HG03175 (cell line): ENCODE measurements around the gene SNAPC5.
"Not testable (repeated sequence)": the region's sequence is repeated elsewhere in the genome, so short reads cannot be mapped to it uniquely, and the experiment has no call there.

Experiments used
- ATAC-seq: cut with Tn5 transposase; IDR thresholded peaks from one replicate; pipeline ENCODE4 v1.9.1; 2021; ENCODE audit warnings: mild to moderate bottlenecking, moderate library complexity; ENCODE audit not compliant: unreplicated experiment

SNAPC5 gene

DNA sequence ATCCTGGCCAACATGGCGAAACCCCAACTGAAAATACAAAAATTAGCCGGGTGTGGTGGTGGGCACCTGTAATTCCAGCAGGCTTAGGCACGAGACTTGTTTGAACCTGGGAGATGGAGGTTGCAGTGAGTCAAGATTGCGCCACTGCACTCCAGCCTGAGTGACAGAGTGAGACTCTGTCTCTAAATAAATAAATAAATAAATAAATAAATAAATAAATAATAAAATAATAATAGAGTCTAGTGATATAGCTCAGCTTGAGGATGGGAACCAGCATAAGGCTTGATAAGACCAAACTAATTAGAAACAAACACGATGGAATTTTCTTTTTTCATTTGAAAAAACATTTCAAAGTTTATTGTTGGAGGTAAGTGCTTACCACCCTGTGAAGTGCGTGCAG lies 36.3 kb downstream of the SNAPC5 start:
- ATAC-seq = not testable (repeated sequence)

DNA sequence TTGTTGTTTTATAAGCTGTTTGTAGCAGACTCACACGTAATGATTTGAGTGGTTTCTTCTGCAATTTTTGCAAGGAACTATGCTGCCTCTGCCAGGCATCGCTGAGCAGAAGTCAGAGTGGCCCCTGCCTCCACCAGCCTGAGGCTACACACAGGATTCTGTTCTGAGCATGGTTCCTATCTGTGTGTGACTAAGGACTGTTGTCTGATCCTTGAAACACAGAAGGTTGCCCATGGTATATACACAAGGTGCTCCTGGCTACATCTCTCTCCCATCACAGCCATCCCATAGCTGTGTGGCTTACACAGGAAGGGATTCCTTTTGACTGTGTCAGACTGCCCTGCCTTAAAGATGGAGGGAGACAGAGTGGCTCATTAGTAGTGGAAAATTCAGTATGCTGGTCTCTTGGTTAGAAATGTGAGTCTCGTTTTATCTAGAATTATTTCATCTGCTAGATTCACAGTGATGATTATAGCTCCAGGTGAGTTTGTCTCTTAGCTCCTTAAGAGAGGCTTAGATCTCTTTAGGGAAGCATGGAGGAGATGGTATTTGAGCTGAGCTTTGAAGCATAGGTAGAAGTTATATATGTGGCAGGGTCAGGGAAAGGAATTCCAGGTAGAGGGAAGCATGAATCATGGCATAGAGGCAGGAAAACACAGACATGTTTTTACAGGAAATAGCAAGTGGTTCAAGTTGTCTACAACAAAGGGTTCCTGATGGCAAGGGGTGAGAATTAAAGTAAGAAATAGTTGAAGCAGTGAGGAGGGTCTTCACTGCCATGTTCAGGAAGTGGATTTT lies 37.5 kb downstream of the SNAPC5 start:
- ATAC-seq = no peak

DNA sequence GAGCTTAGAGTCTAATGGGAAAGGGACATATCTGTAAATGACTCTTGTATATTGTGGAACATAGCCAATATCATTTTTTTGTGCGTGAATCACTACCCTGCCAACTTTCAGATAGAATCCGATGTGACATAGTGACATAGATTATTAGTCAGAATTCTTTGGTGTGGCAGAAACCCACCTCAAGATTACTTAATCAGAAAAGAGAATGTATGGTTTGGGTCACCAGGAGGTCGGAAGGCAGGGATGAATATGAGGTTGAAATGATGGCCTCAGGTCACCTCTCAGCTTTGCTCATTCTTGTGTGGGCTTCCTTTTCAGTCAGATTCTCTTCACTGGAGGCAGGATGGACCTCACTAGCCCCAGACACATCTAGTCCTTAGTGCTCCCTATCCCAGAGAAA lies 41.4 kb downstream of the SNAPC5 start:
- ATAC-seq = no peak

GRCh38 chr15:66454143-66454542 lies 43.4 kb downstream of the SNAPC5 start:
- ATAC-seq = no peak

GRCh38 chr15:66452971-66453580 lies 44.5 kb downstream of the SNAPC5 start:
- no peak for ATAC-seq

- ATAC-seq = no peak
These were observed 45.1 kb downstream of the SNAPC5 start for GRCh38 chr15:66452420-66452819.
